WTC11 (cell line): ENCODE results near the gene TRAF2.

Experiments used
- CREB1 ChIP-seq: sonication (generic); formaldehyde crosslinking; IDR thresholded peaks from 2 replicates; pipeline ENCODE4 v1.8.0; 2023; ENCODE audit warnings: mild to moderate bottlenecking, missing genetic modification reagents
- CREM ChIP-seq: sonication (generic); formaldehyde crosslinking; IDR thresholded peaks from 2 replicates; pipeline ENCODE4 v1.8.1; 2022; ENCODE audit warnings: mild to moderate bottlenecking, missing genetic modification reagents, moderate library complexity
- ELF4 ChIP-seq: sonication (generic); formaldehyde crosslinking; IDR thresholded peaks from 2 replicates; pipeline ENCODE4 v1.8.1; 2022; ENCODE audit warnings: low read depth, mild to moderate bottlenecking, moderate library complexity, missing genetic modification reagents
- NFE2L1 ChIP-seq: sonication (generic); formaldehyde crosslinking; IDR thresholded peaks from 2 replicates; pipeline ENCODE4 v1.8.1; 2023; ENCODE audit warnings: missing genetic modification reagents
- NFYB ChIP-seq: sonication (generic); formaldehyde crosslinking; conservative IDR thresholded peaks from 2 replicates; pipeline ENCODE4 v1.8.0; 2022; ENCODE audit warnings: low read depth, missing genetic modification reagents
- TCF7 ChIP-seq: sonication (generic); formaldehyde crosslinking; IDR thresholded peaks from 2 replicates; pipeline ENCODE4 v1.8.0; 2022; ENCODE audit warnings: mild to moderate bottlenecking, low read depth, missing genetic modification reagents, moderate library complexity
- ZBTB21 ChIP-seq: sonication (generic); formaldehyde crosslinking; IDR thresholded peaks from 2 replicates; pipeline ENCODE4 v1.8.1; 2023; ENCODE audit warnings: mild to moderate bottlenecking, missing genetic modification reagents, borderline replicate concordance
- ZNF396 ChIP-seq: fragments of 250-450 bp; sonication (Bioruptor Pico); IDR thresholded peaks from 2 replicates; pipeline ENCODE4 v1.8.0; 2021; ENCODE audit warnings: mild to moderate bottlenecking, moderate library complexity, borderline replicate concordance
- TF ChIP-seq, protein P1 (sequence below): sonication (generic); formaldehyde crosslinking; IDR thresholded peaks from 2 replicates; pipeline ENCODE4 v1.8.1; 2023; ENCODE audit warnings: mild to moderate bottlenecking, missing genetic modification reagents, moderate library complexity
- TF ChIP-seq, protein P2 (sequence below): sonication (generic); formaldehyde crosslinking; IDR thresholded peaks from 2 replicates; pipeline ENCODE4 v1.8.1; 2022; ENCODE audit warnings: low read depth, missing genetic modification reagents, borderline replicate concordance
- TF ChIP-seq, protein P3 (sequence below): sonication (generic); formaldehyde crosslinking; IDR thresholded peaks from 2 replicates; pipeline ENCODE4 v1.8.0; 2022; ENCODE audit warnings: missing genetic modification reagents
- TF ChIP-seq, protein P4 (sequence below): fragments of 200-600 bp; IDR thresholded peaks from 2 replicates; pipeline ENCODE4 v1.8.0; 2022; ENCODE audit warnings: antibody characterized with exemption
- TF ChIP-seq, protein P5 (sequence below): sonication (generic); formaldehyde crosslinking; IDR thresholded peaks from 2 replicates; pipeline ENCODE4 v1.8.1; 2023; ENCODE audit warnings: mild to moderate bottlenecking, missing genetic modification reagents, borderline replicate concordance
- TF ChIP-seq, protein P6 (sequence below): sonication (generic); formaldehyde crosslinking; IDR thresholded peaks from 2 replicates; pipeline ENCODE4 v1.8.0; 2022; ENCODE audit warnings: mild to moderate bottlenecking, missing genetic modification reagents

DNA sequence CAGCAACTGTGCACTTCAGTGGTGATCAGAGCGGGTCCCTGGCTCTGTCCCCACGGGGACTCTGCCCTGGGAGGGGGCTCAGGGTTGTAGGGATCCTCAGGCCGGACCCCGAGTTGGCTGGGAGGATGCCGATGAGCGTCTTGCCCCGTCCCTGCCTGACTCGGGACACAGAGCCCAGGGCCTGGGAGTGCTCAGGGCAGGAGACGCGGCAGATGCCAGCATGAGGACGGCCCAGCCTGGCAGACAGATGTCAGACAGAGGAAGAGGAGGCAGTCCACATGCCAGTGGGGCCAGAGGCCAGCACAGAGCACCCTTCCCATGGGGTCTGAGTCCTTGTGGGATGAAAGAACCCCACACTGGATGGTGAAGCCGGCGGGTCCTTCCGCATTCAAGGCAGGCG lies 77.0 kb downstream of the TRAF2 start:
- TF ChIP-seq ZBTB21 (CRISPR knock-in tag) (no peak), CREM (CRISPR knock-in tag) (no peak), CREB1 (no peak), TCF7 (CRISPR knock-in tag) (no peak), NFYB (CRISPR knock-in tag) (no peak), ZNF396 (no peak), ELF4 (CRISPR knock-in tag) (no peak), NFE2L1 (CRISPR knock-in tag) (no peak)
- TF ChIP-seq, protein P1, sequence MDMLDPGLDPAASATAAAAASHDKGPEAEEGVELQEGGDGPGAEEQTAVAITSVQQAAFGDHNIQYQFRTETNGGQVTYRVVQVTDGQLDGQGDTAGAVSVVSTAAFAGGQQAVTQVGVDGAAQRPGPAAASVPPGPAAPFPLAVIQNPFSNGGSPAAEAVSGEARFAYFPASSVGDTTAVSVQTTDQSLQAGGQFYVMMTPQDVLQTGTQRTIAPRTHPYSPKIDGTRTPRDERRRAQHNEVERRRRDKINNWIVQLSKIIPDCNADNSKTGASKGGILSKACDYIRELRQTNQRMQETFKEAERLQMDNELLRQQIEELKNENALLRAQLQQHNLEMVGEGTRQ (CRISPR knock-in tag) = no peak
- TF ChIP-seq, protein P2, sequence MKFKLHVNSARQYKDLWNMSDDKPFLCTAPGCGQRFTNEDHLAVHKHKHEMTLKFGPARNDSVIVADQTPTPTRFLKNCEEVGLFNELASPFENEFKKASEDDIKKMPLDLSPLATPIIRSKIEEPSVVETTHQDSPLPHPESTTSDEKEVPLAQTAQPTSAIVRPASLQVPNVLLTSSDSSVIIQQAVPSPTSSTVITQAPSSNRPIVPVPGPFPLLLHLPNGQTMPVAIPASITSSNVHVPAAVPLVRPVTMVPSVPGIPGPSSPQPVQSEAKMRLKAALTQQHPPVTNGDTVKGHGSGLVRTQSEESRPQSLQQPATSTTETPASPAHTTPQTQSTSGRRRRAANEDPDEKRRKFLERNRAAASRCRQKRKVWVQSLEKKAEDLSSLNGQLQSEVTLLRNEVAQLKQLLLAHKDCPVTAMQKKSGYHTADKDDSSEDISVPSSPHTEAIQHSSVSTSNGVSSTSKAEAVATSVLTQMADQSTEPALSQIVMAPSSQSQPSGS (CRISPR knock-in tag) = no peak
- TF ChIP-seq, protein P3, sequence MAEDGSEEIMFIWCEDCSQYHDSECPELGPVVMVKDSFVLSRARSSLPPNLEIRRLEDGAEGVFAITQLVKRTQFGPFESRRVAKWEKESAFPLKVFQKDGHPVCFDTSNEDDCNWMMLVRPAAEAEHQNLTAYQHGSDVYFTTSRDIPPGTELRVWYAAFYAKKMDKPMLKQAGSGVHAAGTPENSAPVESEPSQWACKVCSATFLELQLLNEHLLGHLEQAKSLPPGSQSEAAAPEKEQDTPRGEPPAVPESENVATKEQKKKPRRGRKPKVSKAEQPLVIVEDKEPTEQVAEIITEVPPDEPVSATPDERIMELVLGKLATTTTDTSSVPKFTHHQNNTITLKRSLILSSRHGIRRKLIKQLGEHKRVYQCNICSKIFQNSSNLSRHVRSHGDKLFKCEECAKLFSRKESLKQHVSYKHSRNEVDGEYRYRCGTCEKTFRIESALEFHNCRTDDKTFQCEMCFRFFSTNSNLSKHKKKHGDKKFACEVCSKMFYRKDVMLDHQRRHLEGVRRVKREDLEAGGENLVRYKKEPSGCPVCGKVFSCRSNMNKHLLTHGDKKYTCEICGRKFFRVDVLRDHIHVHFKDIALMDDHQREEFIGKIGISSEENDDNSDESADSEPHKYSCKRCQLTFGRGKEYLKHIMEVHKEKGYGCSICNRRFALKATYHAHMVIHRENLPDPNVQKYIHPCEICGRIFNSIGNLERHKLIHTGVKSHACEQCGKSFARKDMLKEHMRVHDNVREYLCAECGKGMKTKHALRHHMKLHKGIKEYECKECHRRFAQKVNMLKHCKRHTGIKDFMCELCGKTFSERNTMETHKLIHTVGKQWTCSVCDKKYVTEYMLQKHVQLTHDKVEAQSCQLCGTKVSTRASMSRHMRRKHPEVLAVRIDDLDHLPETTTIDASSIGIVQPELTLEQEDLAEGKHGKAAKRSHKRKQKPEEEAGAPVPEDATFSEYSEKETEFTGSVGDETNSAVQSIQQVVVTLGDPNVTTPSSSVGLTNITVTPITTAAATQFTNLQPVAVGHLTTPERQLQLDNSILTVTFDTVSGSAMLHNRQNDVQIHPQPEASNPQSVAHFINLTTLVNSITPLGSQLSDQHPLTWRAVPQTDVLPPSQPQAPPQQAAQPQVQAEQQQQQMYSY (CRISPR knock-in tag) = no peak
- TF ChIP-seq, protein P4, sequence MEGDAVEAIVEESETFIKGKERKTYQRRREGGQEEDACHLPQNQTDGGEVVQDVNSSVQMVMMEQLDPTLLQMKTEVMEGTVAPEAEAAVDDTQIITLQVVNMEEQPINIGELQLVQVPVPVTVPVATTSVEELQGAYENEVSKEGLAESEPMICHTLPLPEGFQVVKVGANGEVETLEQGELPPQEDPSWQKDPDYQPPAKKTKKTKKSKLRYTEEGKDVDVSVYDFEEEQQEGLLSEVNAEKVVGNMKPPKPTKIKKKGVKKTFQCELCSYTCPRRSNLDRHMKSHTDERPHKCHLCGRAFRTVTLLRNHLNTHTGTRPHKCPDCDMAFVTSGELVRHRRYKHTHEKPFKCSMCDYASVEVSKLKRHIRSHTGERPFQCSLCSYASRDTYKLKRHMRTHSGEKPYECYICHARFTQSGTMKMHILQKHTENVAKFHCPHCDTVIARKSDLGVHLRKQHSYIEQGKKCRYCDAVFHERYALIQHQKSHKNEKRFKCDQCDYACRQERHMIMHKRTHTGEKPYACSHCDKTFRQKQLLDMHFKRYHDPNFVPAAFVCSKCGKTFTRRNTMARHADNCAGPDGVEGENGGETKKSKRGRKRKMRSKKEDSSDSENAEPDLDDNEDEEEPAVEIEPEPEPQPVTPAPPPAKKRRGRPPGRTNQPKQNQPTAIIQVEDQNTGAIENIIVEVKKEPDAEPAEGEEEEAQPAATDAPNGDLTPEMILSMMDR = no peak
- TF ChIP-seq, protein P5, sequence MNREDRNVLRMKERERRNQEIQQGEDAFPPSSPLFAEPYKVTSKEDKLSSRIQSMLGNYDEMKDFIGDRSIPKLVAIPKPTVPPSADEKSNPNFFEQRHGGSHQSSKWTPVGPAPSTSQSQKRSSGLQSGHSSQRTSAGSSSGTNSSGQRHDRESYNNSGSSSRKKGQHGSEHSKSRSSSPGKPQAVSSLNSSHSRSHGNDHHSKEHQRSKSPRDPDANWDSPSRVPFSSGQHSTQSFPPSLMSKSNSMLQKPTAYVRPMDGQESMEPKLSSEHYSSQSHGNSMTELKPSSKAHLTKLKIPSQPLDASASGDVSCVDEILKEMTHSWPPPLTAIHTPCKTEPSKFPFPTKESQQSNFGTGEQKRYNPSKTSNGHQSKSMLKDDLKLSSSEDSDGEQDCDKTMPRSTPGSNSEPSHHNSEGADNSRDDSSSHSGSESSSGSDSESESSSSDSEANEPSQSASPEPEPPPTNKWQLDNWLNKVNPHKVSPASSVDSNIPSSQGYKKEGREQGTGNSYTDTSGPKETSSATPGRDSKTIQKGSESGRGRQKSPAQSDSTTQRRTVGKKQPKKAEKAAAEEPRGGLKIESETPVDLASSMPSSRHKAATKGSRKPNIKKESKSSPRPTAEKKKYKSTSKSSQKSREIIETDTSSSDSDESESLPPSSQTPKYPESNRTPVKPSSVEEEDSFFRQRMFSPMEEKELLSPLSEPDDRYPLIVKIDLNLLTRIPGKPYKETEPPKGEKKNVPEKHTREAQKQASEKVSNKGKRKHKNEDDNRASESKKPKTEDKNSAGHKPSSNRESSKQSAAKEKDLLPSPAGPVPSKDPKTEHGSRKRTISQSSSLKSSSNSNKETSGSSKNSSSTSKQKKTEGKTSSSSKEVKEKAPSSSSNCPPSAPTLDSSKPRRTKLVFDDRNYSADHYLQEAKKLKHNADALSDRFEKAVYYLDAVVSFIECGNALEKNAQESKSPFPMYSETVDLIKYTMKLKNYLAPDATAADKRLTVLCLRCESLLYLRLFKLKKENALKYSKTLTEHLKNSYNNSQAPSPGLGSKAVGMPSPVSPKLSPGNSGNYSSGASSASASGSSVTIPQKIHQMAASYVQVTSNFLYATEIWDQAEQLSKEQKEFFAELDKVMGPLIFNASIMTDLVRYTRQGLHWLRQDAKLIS = no peak
- TF ChIP-seq, protein P6, sequence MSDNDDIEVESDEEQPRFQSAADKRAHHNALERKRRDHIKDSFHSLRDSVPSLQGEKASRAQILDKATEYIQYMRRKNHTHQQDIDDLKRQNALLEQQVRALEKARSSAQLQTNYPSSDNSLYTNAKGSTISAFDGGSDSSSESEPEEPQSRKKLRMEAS = no peak
